Brain microvascular endothelial cell (primary cell): ENCODE data around the gene PTPN20.
A peak's percentile ranks its signal among the peaks of the same experiment; 100 is the strongest.

Experiments used
- DNase-seq: peaks from one replicate; pipeline ENCODE4 v3.0.0-alpha.2; 2020
- H3K27ac ChIP-seq: fragments of 250-450 bp; sonication (Bioruptor Pico); 2 replicates; pipeline ENCODE4 v1.5.1; 2020; ENCODE audit warnings: mild to moderate bottlenecking, moderate library complexity
- H3K27me3 ChIP-seq: fragments of 250-450 bp; sonication (Bioruptor Pico); replicated peaks from 2 replicates; pipeline ENCODE4 v1.5.1; 2020; ENCODE audit warnings: mild to moderate bottlenecking
- H3K36me3 ChIP-seq: fragments of 250-450 bp; sonication (Bioruptor Pico); replicated peaks from 2 replicates; pipeline ENCODE4 v1.5.1; 2020; ENCODE audit warnings: mild to moderate bottlenecking
- H3K4me3 ChIP-seq: 2 replicates; pipeline ENCODE4 v1.5.1; 2011; ENCODE audit warnings: low read depth, mild to moderate bottlenecking, control low read depth, low read length, moderate library complexity
- in situ Hi-C: cut with HindIII; loops from 2 replicates; pipeline ENCODE4 v1.10.0; 2017; ENCODE audit warnings: low sequenced_read_pairs, low pct_ligation_motif_present
- TF ChIP-seq, protein P1 (sequence below): IDR thresholded peaks from 2 replicates; pipeline ENCODE4 v1.5.1; 2011; ENCODE audit warnings: low read depth, mild to moderate bottlenecking, moderate library complexity, low read length, control low read depth, inconsistent platforms; ENCODE audit errors: missing control alignments

Gene PTPN20

DNA sequence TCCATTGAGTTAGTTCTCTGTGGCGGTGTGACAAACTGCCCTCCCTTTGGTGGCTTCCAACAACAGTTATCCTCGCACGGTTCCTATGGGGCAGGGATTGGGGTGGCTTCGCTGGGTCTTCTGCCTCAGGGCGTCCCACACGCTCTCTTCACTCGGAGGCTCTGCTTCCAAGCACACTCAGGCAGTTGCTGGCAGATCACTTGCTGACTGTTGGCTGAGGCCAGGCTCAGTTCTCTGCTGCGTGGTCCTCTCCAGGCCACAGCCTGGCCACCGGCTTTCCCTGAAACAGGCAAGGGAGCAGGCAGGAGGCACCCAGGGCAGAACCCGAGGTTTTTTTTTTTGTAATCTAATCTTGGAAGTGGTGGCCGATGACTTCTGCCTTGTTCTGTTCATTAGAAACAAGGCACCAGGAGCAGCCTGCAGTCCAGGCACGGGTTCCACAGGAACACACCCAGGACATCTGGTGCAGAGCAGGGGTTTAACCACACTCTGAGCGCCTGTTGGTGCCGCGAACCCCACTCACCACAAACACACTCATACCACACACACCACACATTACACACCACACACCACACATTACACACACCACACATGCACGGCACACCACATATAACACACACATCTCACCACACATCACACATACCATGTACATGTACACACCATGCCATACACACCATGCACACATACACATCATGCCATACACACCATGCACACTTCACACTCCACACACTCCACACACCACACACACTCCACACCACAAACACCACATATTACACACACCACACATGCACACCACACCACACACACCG, 112.2 kb downstream of the PTPN20 start:
- Histone ChIP-seq H3K27me3 (no peaks in the 10 kb centered on the region), H3K27ac (no peak overlapping the region), H3K36me3 (no peaks in the 10 kb centered on the region), H3K4me3 (no peak overlapping the region)
- no peak for DNase-seq
- in situ Hi-C loops: no loop called here
- TF ChIP-seq, protein P1, sequence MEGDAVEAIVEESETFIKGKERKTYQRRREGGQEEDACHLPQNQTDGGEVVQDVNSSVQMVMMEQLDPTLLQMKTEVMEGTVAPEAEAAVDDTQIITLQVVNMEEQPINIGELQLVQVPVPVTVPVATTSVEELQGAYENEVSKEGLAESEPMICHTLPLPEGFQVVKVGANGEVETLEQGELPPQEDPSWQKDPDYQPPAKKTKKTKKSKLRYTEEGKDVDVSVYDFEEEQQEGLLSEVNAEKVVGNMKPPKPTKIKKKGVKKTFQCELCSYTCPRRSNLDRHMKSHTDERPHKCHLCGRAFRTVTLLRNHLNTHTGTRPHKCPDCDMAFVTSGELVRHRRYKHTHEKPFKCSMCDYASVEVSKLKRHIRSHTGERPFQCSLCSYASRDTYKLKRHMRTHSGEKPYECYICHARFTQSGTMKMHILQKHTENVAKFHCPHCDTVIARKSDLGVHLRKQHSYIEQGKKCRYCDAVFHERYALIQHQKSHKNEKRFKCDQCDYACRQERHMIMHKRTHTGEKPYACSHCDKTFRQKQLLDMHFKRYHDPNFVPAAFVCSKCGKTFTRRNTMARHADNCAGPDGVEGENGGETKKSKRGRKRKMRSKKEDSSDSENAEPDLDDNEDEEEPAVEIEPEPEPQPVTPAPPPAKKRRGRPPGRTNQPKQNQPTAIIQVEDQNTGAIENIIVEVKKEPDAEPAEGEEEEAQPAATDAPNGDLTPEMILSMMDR: no peak

- H3K4me3 ChIP-seq: no peak overlapping the region
- DNase-seq: no peak
- no peaks in the 10 kb centered on the region for H3K36me3 ChIP-seq
- TF ChIP-seq, protein P1: no peak
- no peaks in the 10 kb centered on the region for H3K27me3 ChIP-seq
- H3K27ac ChIP-seq: no peak overlapping the region
- in situ Hi-C loops: no loop called here
Measured at GRCh38 chr10:47024046-47024322, 112.8 kb downstream of the PTPN20 start.

- Histone ChIP-seq H3K27ac (no peak overlapping the region), H3K27me3 (no peaks in the 10 kb centered on the region), H3K4me3 (no peak overlapping the region), H3K36me3 (no peaks in the 10 kb centered on the region)
- DNase-seq: peak; percentile 43
- TF ChIP-seq, protein P1: peak; percentile 95
- in situ Hi-C loops: loop anchor here (25.0 kb wide), 1 partner anchor 288 kb away; the partner anchor contains the start of genes GDF10 and GDF2
Measured at GRCh38 chr10:47024399-47025252, 113.4 kb downstream of the PTPN20 start.

GRCh38 chr10:47025253-47025539, 114.0 kb downstream of the PTPN20 start:
- H3K27me3 ChIP-seq: no peaks in the 10 kb centered on the region
- no peak overlapping the region for H3K27ac ChIP-seq
- TF ChIP-seq, protein P1: no peak
- in situ Hi-C loops: loop anchor here (25.0 kb wide), 1 partner anchor 287 kb away; the partner anchor contains the start of genes GDF10 and GDF2
- H3K4me3 ChIP-seq: no peak overlapping the region
- H3K36me3 ChIP-seq: no peaks in the 10 kb centered on the region
- no peak for DNase-seq

DNA sequence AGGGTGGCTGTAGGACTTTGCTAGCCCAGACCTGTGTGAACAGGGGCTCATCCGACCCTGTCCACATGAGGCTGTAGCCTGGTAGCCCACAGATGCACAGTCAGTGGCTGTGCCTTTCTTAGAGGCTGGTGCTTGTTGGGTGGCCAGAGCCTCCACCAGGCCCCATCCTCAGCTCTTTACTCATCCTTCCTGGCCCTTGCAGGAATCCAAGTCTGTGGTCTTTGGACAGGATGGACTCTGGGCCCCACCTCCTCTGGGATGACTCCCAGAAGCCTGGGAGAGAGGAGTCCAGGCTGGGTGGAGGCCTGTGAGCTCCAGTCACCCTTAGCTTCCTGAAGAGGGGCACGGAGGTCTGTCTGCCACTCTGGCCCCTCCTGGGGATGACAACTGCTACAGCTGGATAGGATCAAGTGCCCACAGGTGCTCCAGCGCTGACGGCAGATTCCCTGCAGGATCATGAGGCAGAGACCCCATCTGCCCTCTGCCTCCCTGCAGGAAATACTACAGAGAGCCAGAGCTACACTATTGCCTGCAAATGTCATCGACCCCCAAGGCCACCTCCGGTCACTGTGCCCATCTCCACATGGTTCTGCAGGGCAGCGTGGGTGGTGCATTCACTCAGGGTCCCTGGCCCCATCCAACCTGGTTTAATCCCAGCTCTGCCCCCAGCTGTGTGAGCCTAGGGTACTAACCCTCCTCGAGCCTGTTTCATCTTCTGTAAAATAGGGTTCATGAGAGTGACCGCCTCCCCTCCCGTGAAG, 114.5 kb downstream of the PTPN20 start:
- TF ChIP-seq, protein P1: no peak
- Histone ChIP-seq H3K4me3 (no peak overlapping the region), H3K27me3 (no peaks in the 10 kb centered on the region), H3K27ac (no peak overlapping the region), H3K36me3 (no peaks in the 10 kb centered on the region)
- in situ Hi-C loops: loop anchor here (25.0 kb wide), 1 partner anchor 287 kb away; the partner anchor contains the start of genes GDF10 and GDF2
- DNase-seq: peak; percentile 20
